ENCODE data around the gene GSTM4. TPM values are rescaled to one million over a fixed set of nuclear protein-coding genes. Genes with fewer than 3 reads are reported as not detected.
"Not testable (repeated sequence)": the region's sequence is repeated elsewhere in the genome, so short reads cannot be mapped to it uniquely, and the experiment has no call there.

The GSTM4 gene
- total RNA-seq, 1 donor from 2014 or later = 4.6 TPM

DNA sequence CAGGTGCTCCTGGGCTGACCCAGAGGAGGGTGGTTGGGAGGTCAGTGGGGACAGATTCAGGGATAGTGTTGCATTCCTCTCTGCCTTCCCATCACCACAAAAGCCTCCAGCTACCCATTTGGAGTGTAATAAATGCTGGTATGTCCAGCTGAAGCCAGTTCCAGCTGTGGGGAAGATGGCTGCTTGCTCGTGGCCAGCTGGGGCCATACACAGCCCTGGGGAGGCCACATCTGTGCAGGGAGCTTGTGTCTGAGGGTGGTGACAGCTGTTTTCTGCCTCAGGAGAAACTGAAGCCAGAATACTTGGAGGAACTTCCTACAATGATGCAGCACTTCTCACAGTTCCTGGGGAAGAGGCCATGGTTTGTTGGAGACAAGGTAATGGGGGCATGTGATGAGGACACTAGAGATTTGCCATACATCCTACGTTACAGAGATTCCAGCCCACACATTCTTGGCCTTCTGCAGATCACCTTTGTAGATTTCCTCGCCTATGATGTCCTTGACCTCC is 2.7 kb downstream of the GSTM4 start:
- peaks cover 14% of the 10 kb centered on the region for H3K4me1 ChIP-seq (ENCODE audit: insufficient read depth, low read length)
- H3K9ac ChIP-seq (ENCODE audit: low read length) = no peak overlapping the region
- no peaks in the 10 kb centered on the region for H3K27me3 ChIP-seq (ENCODE audit: insufficient read depth, low read length)
- H3K4me2 ChIP-seq (ENCODE audit: low read length) = no peak overlapping the region
- H3K79me2 ChIP-seq (ENCODE audit: insufficient read depth, low read length) = no peaks in the 10 kb centered on the region
- no peak overlapping the region for H3K27ac ChIP-seq (ENCODE audit: low read depth, low read length)
- no peak overlapping the region for H3K4me3 ChIP-seq (ENCODE audit: insufficient read depth, low read depth, low read length)
- Mint-ChIP-seq H3K4me1 (ENCODE audit: low read depth, unreplicated experiment) (peaks cover 11% of the 10 kb centered on the region), H3K36me3 (ENCODE audit: low read depth, unreplicated experiment) (peaks cover 4% of the 10 kb centered on the region), H3K27me3 (ENCODE audit: low read depth, unreplicated experiment) (peaks cover 34% of the 10 kb centered on the region), H3K27ac (ENCODE audit: unreplicated experiment) (no peak overlapping the region), H3K9me3 (ENCODE audit: unreplicated experiment) (no peaks in the 10 kb centered on the region), H3K4me3 (ENCODE audit: unreplicated experiment) (no peak overlapping the region)
- no peak for FAIRE-seq
- H3K36me3 ChIP-seq (ENCODE audit: insufficient read depth, low read length) = no peaks in the 10 kb centered on the region
- H4K20me1 ChIP-seq (ENCODE audit: insufficient read depth, low read length) = no peaks in the 10 kb centered on the region
- no peak for DNase-seq (ENCODE audit: low read depth)
- no peak overlapping the region for H2AFZ ChIP-seq (ENCODE audit: low read depth, low read length)
- TF ChIP-seq EZH2 (IDR thresholded peaks at IDR 0.05; ENCODE audit: insufficient read depth, low read length) = no peak
- TF ChIP-seq, protein P1, sequence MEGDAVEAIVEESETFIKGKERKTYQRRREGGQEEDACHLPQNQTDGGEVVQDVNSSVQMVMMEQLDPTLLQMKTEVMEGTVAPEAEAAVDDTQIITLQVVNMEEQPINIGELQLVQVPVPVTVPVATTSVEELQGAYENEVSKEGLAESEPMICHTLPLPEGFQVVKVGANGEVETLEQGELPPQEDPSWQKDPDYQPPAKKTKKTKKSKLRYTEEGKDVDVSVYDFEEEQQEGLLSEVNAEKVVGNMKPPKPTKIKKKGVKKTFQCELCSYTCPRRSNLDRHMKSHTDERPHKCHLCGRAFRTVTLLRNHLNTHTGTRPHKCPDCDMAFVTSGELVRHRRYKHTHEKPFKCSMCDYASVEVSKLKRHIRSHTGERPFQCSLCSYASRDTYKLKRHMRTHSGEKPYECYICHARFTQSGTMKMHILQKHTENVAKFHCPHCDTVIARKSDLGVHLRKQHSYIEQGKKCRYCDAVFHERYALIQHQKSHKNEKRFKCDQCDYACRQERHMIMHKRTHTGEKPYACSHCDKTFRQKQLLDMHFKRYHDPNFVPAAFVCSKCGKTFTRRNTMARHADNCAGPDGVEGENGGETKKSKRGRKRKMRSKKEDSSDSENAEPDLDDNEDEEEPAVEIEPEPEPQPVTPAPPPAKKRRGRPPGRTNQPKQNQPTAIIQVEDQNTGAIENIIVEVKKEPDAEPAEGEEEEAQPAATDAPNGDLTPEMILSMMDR (IDR thresholded peaks at IDR 0.05; ENCODE audit: insufficient read depth, low read depth, low read length) = no peak
- H3K9me3 ChIP-seq (ENCODE audit: insufficient read depth, low read depth, low read length) = no peaks in the 10 kb centered on the region

DNA sequence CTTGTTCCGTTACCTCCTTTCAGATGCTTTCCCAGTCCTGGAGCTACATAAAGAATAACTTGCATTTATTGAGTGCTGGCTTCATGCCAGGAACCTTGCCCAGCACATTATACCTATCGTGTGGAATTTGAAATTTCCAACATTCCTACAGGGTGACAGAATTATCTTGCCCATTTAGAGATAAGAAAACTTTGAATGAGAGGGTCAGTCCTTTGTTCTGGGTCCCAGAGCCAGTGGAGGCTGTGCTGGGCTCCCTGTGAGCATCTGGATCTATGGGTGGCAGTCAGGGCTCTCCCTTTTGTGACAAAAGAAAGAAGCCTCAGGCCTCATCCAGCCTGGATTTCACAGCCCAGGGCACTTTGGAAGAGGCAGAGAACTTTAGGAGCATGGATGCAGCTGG is 3.2 kb downstream of the GSTM4 start:
- Histone ChIP-seq H3K9ac (ENCODE audit: low read length) (no peak overlapping the region), H3K9me3 (ENCODE audit: insufficient read depth, low read depth, low read length) (no peaks in the 10 kb centered on the region), H3K4me2 (ENCODE audit: low read length) (no peak overlapping the region), H2AFZ (ENCODE audit: low read depth, low read length) (no peak overlapping the region), H3K4me1 (ENCODE audit: insufficient read depth, low read length) (peaks cover 14% of the 10 kb centered on the region), H3K36me3 (ENCODE audit: insufficient read depth, low read length) (no peaks in the 10 kb centered on the region), H4K20me1 (ENCODE audit: insufficient read depth, low read length) (no peaks in the 10 kb centered on the region), H3K27ac (ENCODE audit: low read depth, low read length) (no peak overlapping the region), H3K79me2 (ENCODE audit: insufficient read depth, low read length) (no peaks in the 10 kb centered on the region), H3K27me3 (ENCODE audit: insufficient read depth, low read length) (no peaks in the 10 kb centered on the region), H3K4me3 (ENCODE audit: insufficient read depth, low read depth, low read length) (no peak overlapping the region)
- no peak overlapping the region for H3K27ac Mint-ChIP-seq (ENCODE audit: unreplicated experiment)
- H3K27me3 Mint-ChIP-seq (ENCODE audit: low read depth, unreplicated experiment) = peaks cover 31% of the 10 kb centered on the region
- FAIRE-seq (no peak), DNase-seq (ENCODE audit: low read depth) (no peak)
- H3K4me3 Mint-ChIP-seq (ENCODE audit: unreplicated experiment) = peak overlapping the region; percentile 34
- H3K36me3 Mint-ChIP-seq (ENCODE audit: low read depth, unreplicated experiment) = peaks cover 4% of the 10 kb centered on the region
- no peak for TF ChIP-seq EZH2 (IDR thresholded peaks at IDR 0.05; ENCODE audit: insufficient read depth, low read length)
- TF ChIP-seq, protein P1 (IDR thresholded peaks at IDR 0.05; ENCODE audit: insufficient read depth, low read depth, low read length) = no peak
- peaks cover 11% of the 10 kb centered on the region for H3K4me1 Mint-ChIP-seq (ENCODE audit: low read depth, unreplicated experiment)
- no peaks in the 10 kb centered on the region for H3K9me3 Mint-ChIP-seq (ENCODE audit: unreplicated experiment)

DNA sequence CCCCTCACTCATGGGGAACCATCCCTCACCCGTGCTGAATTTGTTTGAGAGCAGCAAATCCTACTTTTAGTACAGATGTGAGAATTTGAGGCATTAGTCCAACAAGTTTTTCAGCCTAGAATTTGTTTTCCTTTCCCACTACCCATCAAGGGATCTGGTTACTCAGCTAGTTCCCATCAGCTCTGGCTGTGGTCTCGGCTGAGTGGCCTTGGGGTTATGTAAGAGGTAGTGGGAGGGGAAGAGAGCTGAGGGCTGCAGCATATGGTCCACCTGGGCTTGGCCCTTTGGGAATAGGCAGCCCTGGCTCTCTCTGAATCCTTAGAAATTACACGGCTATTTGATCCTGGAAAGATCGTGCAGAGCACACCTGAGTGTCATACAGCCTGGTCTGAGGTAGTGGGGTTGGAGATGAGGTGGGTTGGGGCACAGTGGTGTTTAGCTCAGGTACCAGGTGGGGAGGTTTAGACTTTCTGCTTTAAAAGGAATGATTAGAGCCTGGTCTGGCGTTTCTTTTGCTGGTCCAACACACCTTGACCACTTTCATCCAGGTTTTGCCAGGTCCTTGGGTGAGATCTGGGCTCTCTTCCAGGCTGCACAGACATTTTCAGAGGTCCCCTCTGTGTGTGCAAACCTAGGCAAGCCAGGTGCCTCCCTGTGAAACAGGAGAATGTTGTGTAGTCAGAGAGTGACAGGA is 4.2 kb downstream of the GSTM4 start:
- Mint-ChIP-seq H3K9me3 (ENCODE audit: unreplicated experiment) (no peaks in the 10 kb centered on the region), H3K4me3 (ENCODE audit: unreplicated experiment) (no peak overlapping the region), H3K4me1 (ENCODE audit: low read depth, unreplicated experiment) (peaks cover 11% of the 10 kb centered on the region), H3K27ac (ENCODE audit: unreplicated experiment) (no peak overlapping the region), H3K27me3 (ENCODE audit: low read depth, unreplicated experiment) (peaks cover 25% of the 10 kb centered on the region), H3K36me3 (ENCODE audit: low read depth, unreplicated experiment) (peaks cover 4% of the 10 kb centered on the region)
- no peak overlapping the region for H3K27ac ChIP-seq (ENCODE audit: low read depth, low read length)
- no peak overlapping the region for H3K4me3 ChIP-seq (ENCODE audit: insufficient read depth, low read depth, low read length)
- no peaks in the 10 kb centered on the region for H3K79me2 ChIP-seq (ENCODE audit: insufficient read depth, low read length)
- no peaks in the 10 kb centered on the region for H3K9me3 ChIP-seq (ENCODE audit: insufficient read depth, low read depth, low read length)
- no peaks in the 10 kb centered on the region for H3K27me3 ChIP-seq (ENCODE audit: insufficient read depth, low read length)
- no peak for TF ChIP-seq EZH2 (IDR thresholded peaks at IDR 0.05; ENCODE audit: insufficient read depth, low read length)
- TF ChIP-seq, protein P1 (IDR thresholded peaks at IDR 0.05; ENCODE audit: insufficient read depth, low read depth, low read length) = no peak
- H3K36me3 ChIP-seq (ENCODE audit: insufficient read depth, low read length) = no peaks in the 10 kb centered on the region
- FAIRE-seq (no peak), DNase-seq (ENCODE audit: low read depth) (peak; percentile 12)
- peaks cover 14% of the 10 kb centered on the region for H3K4me1 ChIP-seq (ENCODE audit: insufficient read depth, low read length)
- H4K20me1 ChIP-seq (ENCODE audit: insufficient read depth, low read length) = no peaks in the 10 kb centered on the region
- H3K4me2 ChIP-seq (ENCODE audit: low read length) = no peak overlapping the region
- H3K9ac ChIP-seq (ENCODE audit: low read length) = no peak overlapping the region
- H2AFZ ChIP-seq (ENCODE audit: low read depth, low read length) = no peak overlapping the region

DNA sequence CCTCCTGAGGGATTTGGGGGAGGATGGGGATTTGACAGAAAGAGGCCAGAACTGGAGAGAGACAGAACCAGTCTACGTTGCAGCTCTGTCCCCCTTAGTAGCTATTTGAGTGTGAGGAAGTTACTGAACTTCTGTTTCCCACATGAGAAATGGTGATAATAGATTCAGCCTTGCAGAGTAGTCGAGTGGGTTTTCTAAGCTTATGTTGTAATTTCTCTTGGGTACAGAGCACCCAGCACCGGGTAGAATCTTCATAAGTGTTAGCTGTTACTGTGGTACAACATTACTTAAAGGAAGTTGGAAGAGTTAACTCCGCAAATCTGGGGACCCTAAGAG is 4.8 kb downstream of the GSTM4 start:
- not testable (repeated sequence) for H2AFZ ChIP-seq (ENCODE audit: low read depth, low read length); H3K27me3 ChIP-seq (ENCODE audit: insufficient read depth, low read length); H3K9ac ChIP-seq (ENCODE audit: low read length); H3K27ac Mint-ChIP-seq (ENCODE audit: unreplicated experiment); H3K4me3 ChIP-seq (ENCODE audit: insufficient read depth, low read depth, low read length); H3K79me2 ChIP-seq (ENCODE audit: insufficient read depth, low read length); H3K4me2 ChIP-seq (ENCODE audit: low read length); H4K20me1 ChIP-seq (ENCODE audit: insufficient read depth, low read length); H3K9me3 Mint-ChIP-seq (ENCODE audit: unreplicated experiment); DNase-seq (ENCODE audit: low read depth); H3K9me3 ChIP-seq (ENCODE audit: insufficient read depth, low read depth, low read length); H3K27ac ChIP-seq (ENCODE audit: low read depth, low read length); FAIRE-seq; H3K4me3 Mint-ChIP-seq (ENCODE audit: unreplicated experiment); H3K36me3 Mint-ChIP-seq (ENCODE audit: low read depth, unreplicated experiment); H3K36me3 ChIP-seq (ENCODE audit: insufficient read depth, low read length)
- H3K27me3 Mint-ChIP-seq (ENCODE audit: low read depth, unreplicated experiment) = peaks cover 23% of the 10 kb centered on the region
- H3K4me1 ChIP-seq (ENCODE audit: insufficient read depth, low read length) = peaks cover 11% of the 10 kb centered on the region
- peaks cover 11% of the 10 kb centered on the region for H3K4me1 Mint-ChIP-seq (ENCODE audit: low read depth, unreplicated experiment)

All from astrocyte (in vitro differentiated cells and primary cell).